Nephron progenitor cell (in vitro differentiated cells): ENCODE measurements around the gene PPP1R16B.

ENCODE experiments used
- DNase-seq: peaks from one replicate; pipeline ENCODE4 v3.0.0; 2021
- H3K27ac Mint-ChIP-seq: 2 replicates; pipeline ENCODE4 v1.8.0; 2021; ENCODE audit warnings: mild to moderate bottlenecking, moderate library complexity, mixed read lengths
- H3K27me3 Mint-ChIP-seq: 2 replicates; pipeline ENCODE4 v1.8.0; 2021; ENCODE audit warnings: mild to moderate bottlenecking, low read depth, mixed read lengths; ENCODE audit not compliant: poor library complexity
- H3K36me3 Mint-ChIP-seq: 2 replicates; pipeline ENCODE4 v1.8.0; 2021; ENCODE audit warnings: low read depth, mixed read lengths
- H3K4me1 Mint-ChIP-seq: 2 replicates; pipeline ENCODE4 v1.8.0; 2021; ENCODE audit warnings: mixed read lengths
- H3K4me3 Mint-ChIP-seq: 2 replicates; pipeline ENCODE4 v1.8.0; 2021; ENCODE audit warnings: mild to moderate bottlenecking, moderate library complexity, mixed read lengths
- H3K9me3 Mint-ChIP-seq: 2 replicates; pipeline ENCODE4 v1.8.0; 2021; ENCODE audit warnings: mild to moderate bottlenecking, moderate library complexity, mixed read lengths
- TF ChIP-seq, protein P1 (sequence below): fragments of 200-600 bp; sonication (generic); IDR thresholded peaks from 2 replicates; pipeline ENCODE4 v1.5.0; 2021; ENCODE audit warnings: antibody characterized with exemption

Gene PPP1R16B

DNA sequence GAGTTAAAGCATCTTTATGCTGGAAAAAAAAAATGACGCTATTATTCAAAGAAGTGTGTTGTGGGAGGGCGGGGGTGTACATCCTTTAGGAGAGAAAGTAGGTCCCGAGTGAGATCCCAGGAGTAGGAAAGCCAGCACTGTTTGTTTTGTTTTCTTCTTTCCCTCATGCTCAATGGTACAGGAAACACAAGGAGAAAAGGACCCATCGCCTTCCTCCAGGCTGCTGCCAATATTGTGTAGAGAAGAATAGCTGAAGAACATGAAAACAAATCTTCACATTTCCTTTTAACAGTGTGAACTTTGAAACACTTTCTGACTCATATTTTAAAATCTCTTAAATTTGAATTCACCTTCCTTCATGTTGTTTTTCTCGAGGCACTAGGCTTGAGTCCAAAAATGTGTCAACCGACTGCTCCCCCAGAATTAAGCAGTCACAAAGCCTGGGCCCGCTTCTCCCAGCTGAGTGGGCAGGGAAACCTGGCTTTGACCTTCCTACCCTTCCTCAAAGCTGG lies 22.3 kb downstream of the PPP1R16B start:
- H3K4me3 Mint-ChIP-seq = no peak overlapping the region
- TF ChIP-seq, protein P1, sequence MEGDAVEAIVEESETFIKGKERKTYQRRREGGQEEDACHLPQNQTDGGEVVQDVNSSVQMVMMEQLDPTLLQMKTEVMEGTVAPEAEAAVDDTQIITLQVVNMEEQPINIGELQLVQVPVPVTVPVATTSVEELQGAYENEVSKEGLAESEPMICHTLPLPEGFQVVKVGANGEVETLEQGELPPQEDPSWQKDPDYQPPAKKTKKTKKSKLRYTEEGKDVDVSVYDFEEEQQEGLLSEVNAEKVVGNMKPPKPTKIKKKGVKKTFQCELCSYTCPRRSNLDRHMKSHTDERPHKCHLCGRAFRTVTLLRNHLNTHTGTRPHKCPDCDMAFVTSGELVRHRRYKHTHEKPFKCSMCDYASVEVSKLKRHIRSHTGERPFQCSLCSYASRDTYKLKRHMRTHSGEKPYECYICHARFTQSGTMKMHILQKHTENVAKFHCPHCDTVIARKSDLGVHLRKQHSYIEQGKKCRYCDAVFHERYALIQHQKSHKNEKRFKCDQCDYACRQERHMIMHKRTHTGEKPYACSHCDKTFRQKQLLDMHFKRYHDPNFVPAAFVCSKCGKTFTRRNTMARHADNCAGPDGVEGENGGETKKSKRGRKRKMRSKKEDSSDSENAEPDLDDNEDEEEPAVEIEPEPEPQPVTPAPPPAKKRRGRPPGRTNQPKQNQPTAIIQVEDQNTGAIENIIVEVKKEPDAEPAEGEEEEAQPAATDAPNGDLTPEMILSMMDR = no peak
- H3K4me1 Mint-ChIP-seq = peaks cover 52% of the 10 kb centered on the region
- no peaks in the 10 kb centered on the region for H3K9me3 Mint-ChIP-seq
- no peak for DNase-seq
- no peaks in the 10 kb centered on the region for H3K36me3 Mint-ChIP-seq
- H3K27me3 Mint-ChIP-seq = peaks cover 11% of the 10 kb centered on the region
- H3K27ac Mint-ChIP-seq = no peak overlapping the region

DNA sequence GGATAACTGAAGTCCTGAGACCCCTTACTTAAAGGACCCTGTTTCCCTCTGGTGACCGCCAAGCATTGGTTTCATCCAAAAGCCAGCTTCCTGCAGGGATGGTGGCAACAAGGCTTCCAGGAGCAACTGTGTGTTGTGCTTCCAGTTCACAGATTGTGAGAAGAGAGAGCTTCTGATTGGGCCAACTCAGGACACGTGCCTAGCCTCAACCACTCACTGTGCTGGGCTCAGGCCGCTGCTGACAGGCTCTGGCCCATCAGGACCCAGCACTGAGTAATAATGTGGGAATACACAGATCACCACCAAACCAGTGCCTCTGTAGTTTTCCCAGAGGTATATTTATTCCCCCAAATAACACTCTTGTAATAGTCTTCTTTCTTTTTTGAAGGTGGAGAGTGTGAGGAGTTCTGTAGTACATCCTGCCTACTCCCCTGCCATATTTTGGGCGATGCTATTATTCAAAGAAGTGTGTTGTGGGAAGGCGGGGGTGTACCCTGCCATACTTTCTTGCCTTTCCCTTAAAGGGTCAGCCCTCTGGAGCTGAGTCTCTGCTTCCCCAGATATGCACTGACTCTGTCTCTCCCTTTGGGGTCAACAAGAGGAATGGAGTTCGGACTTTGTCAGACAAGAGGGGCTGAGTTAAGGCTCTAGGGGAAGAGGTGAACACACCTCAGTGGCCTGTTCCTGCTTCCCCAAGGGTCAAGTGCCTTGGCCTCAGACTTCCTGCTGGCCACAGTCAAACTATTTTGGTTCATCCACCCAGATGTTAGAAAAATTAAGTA lies 23.2 kb downstream of the PPP1R16B start:
- Mint-ChIP-seq H3K27ac (no peak overlapping the region), H3K4me1 (peaks cover 51% of the 10 kb centered on the region), H3K4me3 (no peak overlapping the region), H3K9me3 (no peaks in the 10 kb centered on the region), H3K27me3 (peaks cover 16% of the 10 kb centered on the region), H3K36me3 (no peaks in the 10 kb centered on the region)
- no peak for DNase-seq
- TF ChIP-seq, protein P1 = no peak

DNA sequence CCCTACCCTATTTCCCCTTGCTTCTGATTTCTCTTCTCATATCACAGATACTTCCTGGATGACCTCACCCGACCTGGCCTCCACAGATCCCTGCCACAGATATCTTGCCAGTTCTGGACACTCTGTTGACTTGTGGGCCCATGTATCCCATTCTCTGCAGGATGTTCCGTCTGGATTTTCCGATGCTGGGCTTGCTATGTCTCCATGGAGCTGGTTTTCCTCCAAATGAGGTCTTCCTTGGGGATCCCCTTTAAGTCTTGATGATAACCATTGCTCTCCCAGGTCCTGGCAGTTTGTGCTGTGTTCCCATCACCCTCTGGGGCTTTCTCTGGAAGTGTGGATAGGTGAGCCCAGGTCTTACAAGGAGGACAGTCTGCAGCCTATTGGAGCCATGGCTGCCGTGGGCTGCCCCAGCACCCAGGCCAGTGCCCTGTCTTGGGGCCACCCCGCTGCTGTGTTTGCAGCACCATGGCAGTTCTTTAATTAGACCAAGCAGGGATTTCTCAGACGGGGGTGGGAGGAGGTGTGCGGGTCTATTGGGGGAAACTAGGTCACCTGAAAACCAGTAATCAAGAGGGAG lies 23.9 kb downstream of the PPP1R16B start:
- H3K4me3 Mint-ChIP-seq = no peak overlapping the region
- H3K27me3 Mint-ChIP-seq = peaks cover 18% of the 10 kb centered on the region
- H3K9me3 Mint-ChIP-seq = no peaks in the 10 kb centered on the region
- H3K36me3 Mint-ChIP-seq = no peaks in the 10 kb centered on the region
- peaks cover 49% of the 10 kb centered on the region for H3K4me1 Mint-ChIP-seq
- TF ChIP-seq, protein P1 = no peak
- no peak overlapping the region for H3K27ac Mint-ChIP-seq
- DNase-seq = no peak

DNA sequence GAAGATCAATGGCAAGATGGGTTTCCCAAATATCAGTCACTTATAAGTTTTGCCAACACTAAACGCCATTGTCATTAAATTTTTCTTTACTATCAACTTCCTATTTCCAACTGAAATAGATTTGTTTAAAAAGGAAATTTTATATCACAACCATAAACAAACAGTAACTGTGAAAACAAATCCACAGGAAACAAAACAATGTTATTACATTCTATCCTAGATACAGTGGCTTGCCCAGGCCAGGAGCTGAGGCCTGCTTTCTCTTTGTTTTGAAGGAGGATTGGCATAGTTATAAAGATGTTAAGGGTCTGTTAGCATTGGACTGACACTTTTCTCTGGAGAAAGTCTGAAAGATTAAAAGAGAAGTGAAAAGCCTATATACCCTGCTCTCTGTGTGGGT lies 24.9 kb downstream of the PPP1R16B start:
- Mint-ChIP-seq H3K9me3 (no peaks in the 10 kb centered on the region), H3K4me3 (no peak overlapping the region), H3K27ac (no peak overlapping the region), H3K36me3 (no peaks in the 10 kb centered on the region), H3K4me1 (peaks cover 39% of the 10 kb centered on the region), H3K27me3 (peaks cover 14% of the 10 kb centered on the region)
- no peak for DNase-seq
- TF ChIP-seq, protein P1 = no peak

DNA sequence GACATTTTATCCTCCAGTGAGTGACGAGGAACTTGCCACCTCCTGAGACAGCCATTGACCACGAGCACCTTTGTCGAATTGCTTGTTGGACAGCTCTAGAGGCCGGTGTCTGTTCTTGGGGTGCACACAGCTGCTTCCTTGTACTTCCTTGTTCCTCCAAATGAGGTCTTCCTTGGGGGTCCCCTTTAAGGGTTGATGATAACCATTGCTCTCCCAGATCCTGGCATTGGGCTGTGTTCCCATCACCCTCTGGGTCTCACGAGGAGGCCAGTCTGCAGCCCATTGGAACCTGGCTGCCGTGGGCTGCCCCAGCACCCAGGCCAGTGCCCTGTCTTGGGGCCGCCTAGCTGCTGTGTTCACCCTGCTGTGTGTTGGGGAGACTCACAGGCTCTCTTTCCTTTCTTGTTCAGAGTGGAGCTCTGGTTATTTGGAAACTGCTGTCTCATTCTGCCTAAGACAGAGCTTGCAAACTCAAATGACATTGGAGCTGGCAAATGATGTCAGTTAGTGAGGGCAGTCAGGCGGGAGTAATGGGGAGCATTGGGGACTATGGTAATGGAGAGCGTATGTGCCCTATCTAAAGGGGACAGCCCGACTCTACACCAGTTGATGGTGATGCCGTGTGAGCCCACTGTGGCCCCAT lies 25.7 kb downstream of the PPP1R16B start:
- Mint-ChIP-seq H3K27ac (no peak overlapping the region), H3K9me3 (no peaks in the 10 kb centered on the region), H3K4me3 (no peak overlapping the region), H3K36me3 (no peaks in the 10 kb centered on the region), H3K27me3 (peaks cover 10% of the 10 kb centered on the region), H3K4me1 (peaks cover 31% of the 10 kb centered on the region)
- TF ChIP-seq, protein P1 = no peak
- DNase-seq = no peak
